Measurements from ENCODE around the gene ZNF844. TPM values are rescaled to one million over a fixed set of nuclear protein-coding genes. Genes with fewer than 3 reads are reported as not detected.

ZNF844 gene
- total and polyA plus RNA-seq, 10 of the 15 experiments (the other 5 are each of a cell fraction or from before 2014, with no cell fraction given), result 0.16 to 1.1 (median 0.70) TPM

DNA sequence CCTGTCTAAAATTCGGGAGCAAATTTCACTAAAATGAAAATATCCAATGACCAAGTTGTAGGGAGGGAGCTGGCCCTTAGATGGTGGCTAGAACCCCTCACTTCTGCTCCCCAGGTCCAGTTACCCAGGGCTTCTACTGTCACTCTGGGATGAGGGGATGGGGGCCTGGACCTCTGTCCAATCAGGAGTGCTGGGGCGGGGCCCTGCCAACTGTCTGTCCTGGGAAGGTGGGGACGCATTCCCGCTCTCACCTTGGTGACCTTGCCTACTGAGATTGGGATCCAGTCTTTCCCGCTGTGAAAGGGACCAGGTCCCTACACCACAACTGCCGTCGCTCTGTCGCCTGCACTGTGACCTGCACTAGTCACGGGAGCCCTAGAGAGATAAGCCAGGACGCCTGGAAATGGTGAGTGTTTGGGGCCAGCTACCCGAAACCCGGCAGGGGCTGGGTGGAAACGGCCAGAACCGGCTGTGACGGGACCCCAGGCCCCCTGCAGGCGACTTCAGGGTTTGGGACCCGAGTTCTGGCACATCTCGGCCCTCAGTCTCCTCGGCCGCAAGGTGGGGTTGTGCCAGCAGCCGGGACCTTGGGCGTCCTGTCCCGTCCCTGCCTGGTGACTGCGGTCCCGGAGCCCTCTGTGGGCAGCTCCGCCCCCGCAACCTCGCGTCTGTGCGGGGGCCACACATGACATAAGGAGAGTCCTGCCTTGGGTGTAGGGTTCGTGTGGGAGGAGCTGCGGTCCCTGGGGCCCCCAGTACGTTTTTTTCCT lies 52.9 kb downstream of the ZNF844 start:
- H2AFZ ChIP-seq (ENCODE audit: control insufficient read depth, low read depth, low read length), result no peak overlapping the region
- H4K20me1 ChIP-seq (ENCODE audit: control insufficient read depth, insufficient read depth), result no peaks in the 10 kb centered on the region
- in situ Hi-C loops (cut with MboI) (no loop called here), intact Hi-C loops (cut with micrococcal nuclease; ENCODE audit: unreplicated experiment) (no loop called here)
- no peak overlapping the region for H3K9ac ChIP-seq (ENCODE audit: control insufficient read depth, insufficient read depth, low read length)
- ChIA-PET POLR2A (interaction anchor here (0.6 kb wide), 1 partner anchor 24 kb away, joined by 5 read pairs; no protein-coding TSS in a partner anchor), CTCF (no interaction called here), SMC1A (ENCODE audit: uncharacterized antibody, unreplicated experiment) (no interaction called here), RAD21 (ENCODE audit: unreplicated experiment) (interaction anchor here (1.0 kb wide), 1 partner anchor 194 kb away, joined by 3 read pairs; no protein-coding TSS in a partner anchor)
- no peaks in the 10 kb centered on the region for H3K4me1 ChIP-seq (ENCODE audit: control insufficient read depth, insufficient read depth, low read length)
- no peaks in the 10 kb centered on the region for H3K36me3 ChIP-seq (ENCODE audit: control insufficient read depth in 2 of 2, insufficient read depth in 2 of 2, low read length in 1 of 2)
- no peaks in the 10 kb centered on the region for H3K79me2 ChIP-seq (ENCODE audit: control insufficient read depth, insufficient read depth, low read length)
- FAIRE-seq (no peak), ATAC-seq (no peak), DNase-seq (ENCODE audit: low read depth, low spot score) (no peak)
- no TSS peak for BruUV-seq (replicated peaks)
- H3K9me3 ChIP-seq (replicated peaks; ENCODE audit: control insufficient read depth, insufficient read depth, low read length), result peaks cover 5% of the 10 kb centered on the region; the same call in 2 of the 3 replicates
- 87% methylated on average over 31 of the region's 33 CpGs for WGBS (ENCODE audit: insufficient coverage, insufficient replicate concordance, low lambda C conversion rate, missing lambda C conversion rate)
- H3K4me2 ChIP-seq (ENCODE audit: control insufficient read depth, insufficient read depth), result no peak overlapping the region
- no peak for TF ChIP-seq BHLHE40 (IDR thresholded peaks at IDR 0.05; ENCODE audit: borderline replicate concordance in 1 of 2, low read depth in 2 of 2, low read length in 1 of 2)
- TF ChIP-seq, protein P1, sequence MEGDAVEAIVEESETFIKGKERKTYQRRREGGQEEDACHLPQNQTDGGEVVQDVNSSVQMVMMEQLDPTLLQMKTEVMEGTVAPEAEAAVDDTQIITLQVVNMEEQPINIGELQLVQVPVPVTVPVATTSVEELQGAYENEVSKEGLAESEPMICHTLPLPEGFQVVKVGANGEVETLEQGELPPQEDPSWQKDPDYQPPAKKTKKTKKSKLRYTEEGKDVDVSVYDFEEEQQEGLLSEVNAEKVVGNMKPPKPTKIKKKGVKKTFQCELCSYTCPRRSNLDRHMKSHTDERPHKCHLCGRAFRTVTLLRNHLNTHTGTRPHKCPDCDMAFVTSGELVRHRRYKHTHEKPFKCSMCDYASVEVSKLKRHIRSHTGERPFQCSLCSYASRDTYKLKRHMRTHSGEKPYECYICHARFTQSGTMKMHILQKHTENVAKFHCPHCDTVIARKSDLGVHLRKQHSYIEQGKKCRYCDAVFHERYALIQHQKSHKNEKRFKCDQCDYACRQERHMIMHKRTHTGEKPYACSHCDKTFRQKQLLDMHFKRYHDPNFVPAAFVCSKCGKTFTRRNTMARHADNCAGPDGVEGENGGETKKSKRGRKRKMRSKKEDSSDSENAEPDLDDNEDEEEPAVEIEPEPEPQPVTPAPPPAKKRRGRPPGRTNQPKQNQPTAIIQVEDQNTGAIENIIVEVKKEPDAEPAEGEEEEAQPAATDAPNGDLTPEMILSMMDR (IDR thresholded peaks at IDR 0.05 in 2 of 3, conservative IDR thresholded peaks at IDR 0.05 in 1 of 3; ENCODE audit: control insufficient read depth in 2 of 3, extremely low read depth in 1 of 3, insufficient read depth in 1 of 3, low read depth in 3 of 3, low read length in 3 of 3), result 0 out of 6 replicates have a peak, but pooled peaks of 1 of the 3 experiments have one; percentile 1
- H3K27ac ChIP-seq (ENCODE audit: control insufficient read depth, insufficient read depth), result no peak overlapping the region
- no peak overlapping the region for H3K4me3 ChIP-seq
- H3K27me3 ChIP-seq (replicated peaks in 1 of 2; ENCODE audit: control insufficient read depth in 2 of 2, insufficient read depth in 2 of 2, low read length in 1 of 2), result no peaks in the 10 kb centered on the region
